Progenitor cell of endocrine pancreas (in vitro differentiated cells): ENCODE results near the gene ZBTB49. TPM values are rescaled to one million over a fixed set of nuclear protein-coding genes. Genes with fewer than 3 reads are reported as not detected.

Source experiments
- DNase-seq: peaks from one replicate; pipeline ENCODE4 v3.0.0; 2021; ENCODE audit warnings: low spot score; ENCODE audit not compliant: unreplicated experiment
- H3K27ac Mint-ChIP-seq: 2 replicates; pipeline ENCODE4 v1.8.0; 2021; ENCODE audit warnings: mild to moderate bottlenecking, moderate library complexity, mixed read lengths
- H3K27me3 Mint-ChIP-seq: 2 replicates; pipeline ENCODE4 v1.8.0; 2021; ENCODE audit warnings: mixed read lengths
- H3K36me3 Mint-ChIP-seq: 2 replicates; pipeline ENCODE4 v1.8.0; 2022; ENCODE audit warnings: mixed read lengths; ENCODE audit not compliant: insufficient read depth
- H3K4me1 Mint-ChIP-seq: 2 replicates; pipeline ENCODE4 v1.8.0; 2021; ENCODE audit warnings: low read depth, mixed read lengths
- H3K4me3 Mint-ChIP-seq: 2 replicates; pipeline ENCODE4 v1.8.0; 2021; ENCODE audit warnings: low read depth, mild to moderate bottlenecking, moderate library complexity, mixed read lengths
- H3K9me3 Mint-ChIP-seq: 2 replicates; pipeline ENCODE4 v1.8.0; 2021; ENCODE audit warnings: low read depth, mixed read lengths
- total RNA-seq: library from RNA; stranded (reverse); gene quantifications from 2 replicates; pipeline ENCODE4 v1.2.1, GENCODE V29; 2021
- TF ChIP-seq, protein P1 (sequence below): fragments of 200-600 bp; sonication (generic); IDR thresholded peaks from one replicate; pipeline ENCODE4 v1.5.0; 2021; ENCODE audit warnings: antibody characterized with exemption, mild to moderate bottlenecking; ENCODE audit not compliant: unreplicated experiment

The ZBTB49 gene
- total RNA-seq, 1 donor from 2014 or later = 12.5 TPM

DNA sequence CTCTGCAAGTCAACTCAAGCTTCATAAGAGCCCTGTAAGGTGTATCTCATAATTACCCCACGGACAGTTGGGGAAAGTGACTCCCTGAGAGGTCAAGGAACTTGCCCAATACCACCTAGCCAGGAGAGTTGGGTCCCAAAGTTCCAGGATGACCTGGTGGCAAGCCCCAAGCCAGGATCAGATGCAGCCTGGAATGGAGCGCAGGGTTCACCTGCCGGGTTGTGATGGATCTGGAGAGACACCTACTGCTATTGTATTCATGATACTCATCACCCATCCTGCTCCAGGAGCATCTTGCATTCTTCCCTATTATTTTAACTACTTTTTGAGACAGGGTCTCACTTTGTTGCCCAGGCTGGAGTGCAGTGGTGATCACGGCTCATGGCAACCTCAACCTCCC lies 36.1 kb downstream of the ZBTB49 start:
- H3K27ac Mint-ChIP-seq = no peak overlapping the region
- H3K9me3 Mint-ChIP-seq = no peaks in the 10 kb centered on the region
- H3K36me3 Mint-ChIP-seq = peaks cover 9% of the 10 kb centered on the region
- H3K4me1 Mint-ChIP-seq = peaks cover 5% of the 10 kb centered on the region
- H3K27me3 Mint-ChIP-seq = no peaks in the 10 kb centered on the region
- H3K4me3 Mint-ChIP-seq = no peak overlapping the region
- TF ChIP-seq, protein P1, sequence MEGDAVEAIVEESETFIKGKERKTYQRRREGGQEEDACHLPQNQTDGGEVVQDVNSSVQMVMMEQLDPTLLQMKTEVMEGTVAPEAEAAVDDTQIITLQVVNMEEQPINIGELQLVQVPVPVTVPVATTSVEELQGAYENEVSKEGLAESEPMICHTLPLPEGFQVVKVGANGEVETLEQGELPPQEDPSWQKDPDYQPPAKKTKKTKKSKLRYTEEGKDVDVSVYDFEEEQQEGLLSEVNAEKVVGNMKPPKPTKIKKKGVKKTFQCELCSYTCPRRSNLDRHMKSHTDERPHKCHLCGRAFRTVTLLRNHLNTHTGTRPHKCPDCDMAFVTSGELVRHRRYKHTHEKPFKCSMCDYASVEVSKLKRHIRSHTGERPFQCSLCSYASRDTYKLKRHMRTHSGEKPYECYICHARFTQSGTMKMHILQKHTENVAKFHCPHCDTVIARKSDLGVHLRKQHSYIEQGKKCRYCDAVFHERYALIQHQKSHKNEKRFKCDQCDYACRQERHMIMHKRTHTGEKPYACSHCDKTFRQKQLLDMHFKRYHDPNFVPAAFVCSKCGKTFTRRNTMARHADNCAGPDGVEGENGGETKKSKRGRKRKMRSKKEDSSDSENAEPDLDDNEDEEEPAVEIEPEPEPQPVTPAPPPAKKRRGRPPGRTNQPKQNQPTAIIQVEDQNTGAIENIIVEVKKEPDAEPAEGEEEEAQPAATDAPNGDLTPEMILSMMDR = no peak
- DNase-seq = no peak

- H3K4me3 Mint-ChIP-seq = no peak overlapping the region
- H3K9me3 Mint-ChIP-seq = no peaks in the 10 kb centered on the region
- peaks cover 5% of the 10 kb centered on the region for H3K4me1 Mint-ChIP-seq
- peak; percentile 28 for DNase-seq
- peak overlapping the region; percentile 3 for H3K27ac Mint-ChIP-seq
- no peaks in the 10 kb centered on the region for H3K27me3 Mint-ChIP-seq
- TF ChIP-seq, protein P1 = peak; percentile 63
- H3K36me3 Mint-ChIP-seq = peaks cover 3% of the 10 kb centered on the region
Measured at GRCh38 chr4:4327652-4328121, 37.6 kb downstream of the ZBTB49 start.

DNA sequence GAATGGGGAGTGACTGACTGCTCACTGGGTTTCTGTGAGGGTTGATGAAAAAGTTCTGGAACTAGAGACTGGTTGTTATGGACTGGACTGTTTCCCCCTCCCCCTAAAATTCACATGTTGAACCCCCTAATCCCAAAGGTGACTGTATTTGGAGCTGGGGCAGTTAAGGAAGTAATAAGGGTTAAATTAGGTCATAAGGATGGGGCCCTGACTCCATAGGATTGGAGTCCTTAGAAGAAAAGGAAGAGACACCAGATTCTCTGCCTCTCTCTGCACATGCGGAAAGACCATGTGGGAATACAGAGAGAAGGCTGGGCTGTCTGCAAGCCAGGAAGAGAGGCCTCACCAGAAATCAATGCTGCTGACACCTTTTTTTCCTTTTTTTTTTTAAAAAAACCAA lies 38.2 kb downstream of the ZBTB49 start:
- Mint-ChIP-seq H3K4me1 (peaks cover 5% of the 10 kb centered on the region), H3K27me3 (no peaks in the 10 kb centered on the region), H3K4me3 (no peak overlapping the region), H3K9me3 (no peaks in the 10 kb centered on the region), H3K27ac (no peak overlapping the region), H3K36me3 (peaks cover 2% of the 10 kb centered on the region)
- DNase-seq = no peak
- TF ChIP-seq, protein P1 = no peak

GRCh38 chr4:4328840-4329239 lies 38.8 kb downstream of the ZBTB49 start:
- H3K4me1 Mint-ChIP-seq = peaks cover 3% of the 10 kb centered on the region
- no peak for DNase-seq
- H3K27ac Mint-ChIP-seq = no peak overlapping the region
- H3K27me3 Mint-ChIP-seq = no peaks in the 10 kb centered on the region
- TF ChIP-seq, protein P1 = no peak
- peaks cover 1% of the 10 kb centered on the region for H3K36me3 Mint-ChIP-seq
- H3K4me3 Mint-ChIP-seq = no peak overlapping the region
- no peaks in the 10 kb centered on the region for H3K9me3 Mint-ChIP-seq

GRCh38 chr4:4329496-4329895 lies 39.4 kb downstream of the ZBTB49 start:
- H3K4me3 Mint-ChIP-seq = no peak overlapping the region
- H3K36me3 Mint-ChIP-seq = no peaks in the 10 kb centered on the region
- H3K4me1 Mint-ChIP-seq = peaks cover under 1% of the 10 kb centered on the region
- DNase-seq = no peak
- H3K9me3 Mint-ChIP-seq = no peaks in the 10 kb centered on the region
- TF ChIP-seq, protein P1 = no peak
- peaks cover 1% of the 10 kb centered on the region for H3K27me3 Mint-ChIP-seq
- no peak overlapping the region for H3K27ac Mint-ChIP-seq
